B cell (primary cell): Measurements from ENCODE around the gene RBMX. TPM values are rescaled to one million over a fixed set of nuclear protein-coding genes. Genes with fewer than 3 reads are reported as not detected.

Experiments
- ATAC-seq: fragments of 200-7000 bp; cut with Tn5 transposase; one replicate; pipeline ENCODE4 v1.10.0; 2021; ENCODE audit warnings: low read depth, mild to moderate bottlenecking, moderate number of reproducible peaks, moderate library complexity
- CTCF ChIA-PET: fragments of 350-600 bp; sonication (Branson Sonifier 250); formaldehyde crosslinking; loops from one replicate; lab custom pipeline; 2021; ENCODE audit warnings: antibody characterized with exemption, inconsistent platforms; lab: Charles Lee
- POLR2A ChIA-PET: fragments of 350-600 bp; sonication (Branson Sonifier 250); formaldehyde crosslinking; loops from one replicate; lab custom pipeline; 2021; ENCODE audit warnings: antibody characterized with exemption; lab: Charles Lee
- DNase-seq: peaks from one replicate; pipeline ENCODE4 v3.0.0; 2013
- H2AFZ ChIP-seq: 2 replicates; pipeline ENCODE4 v1.6.1; 2012; ENCODE audit warnings: mild to moderate bottlenecking, low read depth, low read length; ENCODE audit not compliant: insufficient read depth, poor library complexity, severe bottlenecking
- H3K27ac ChIP-seq, 2 donors: 1 replicate in 1 of 2; 2 replicates in 1 of 2; pipeline ENCODE4 v1.5.1; 2012 to 2013; ENCODE audit warnings: low read length in 2 of 2, mild to moderate bottlenecking in 2 of 2, moderate library complexity in 1 of 2
- H3K27me3 ChIP-seq, 4 experiments: fragments of 200-600 bp in 1 of 4; sonication (generic) in 1 of 4; replicated peaks in 1 of 4; 1 replicate in 2 of 4; 2 replicates in 2 of 4; pipeline versions ENCODE4 v1.6.1 to v1.7.0; 2013 to 2016; ENCODE audit warnings: low read length in 3 of 4, mild to moderate bottlenecking in 2 of 4, mixed read lengths in 1 of 4, moderate library complexity in 1 of 4; ENCODE audit not compliant: insufficient read depth in 4 of 4, control insufficient read depth in 3 of 4; ENCODE audit errors: control extremely low read depth in 1 of 4
- H3K36me3 ChIP-seq, 2 experiments: replicated peaks in 1 of 2; 1 replicate in 1 of 2; 2 replicates in 1 of 2; pipeline versions ENCODE4 v1.6.1 to v1.7.1; 2013; ENCODE audit warnings: low read length in 1 of 2; ENCODE audit not compliant: insufficient read depth in 2 of 2, control insufficient read depth in 1 of 2; ENCODE audit errors: control extremely low read depth in 1 of 2, extremely low read depth in 1 of 2
- H3K4me1 ChIP-seq, 2 donors: fragments of 200-600 bp in 1 of 2; sonication (generic) in 1 of 2; 1 replicate in 1 of 2; 2 replicates in 1 of 2; pipeline versions ENCODE4 v1.5.1 to v1.6.1; 2013 to 2017; ENCODE audit warnings: low read length in 2 of 2; ENCODE audit not compliant: control insufficient read depth in 2 of 2, insufficient read depth in 2 of 2
- H3K4me2 ChIP-seq: replicated peaks from 2 replicates; pipeline ENCODE3; 2012; ENCODE audit warnings: mild to moderate bottlenecking, low read depth, low read length; ENCODE audit not compliant: poor library complexity, severe bottlenecking
- H3K4me3 ChIP-seq, 5 experiments: fragments of 200-600 bp in 1 of 5; sonication (generic) in 1 of 5; 1 replicate in 3 of 5; 2 replicates in 2 of 5; pipeline versions ENCODE4 v1.5.1 to v1.7.0; 2011 to 2016; ENCODE audit warnings: low read length in 4 of 5, mild to moderate bottlenecking in 4 of 5, low read depth in 2 of 5, control low read depth in 1 of 5, moderate library complexity in 1 of 5; ENCODE audit not compliant: insufficient read depth in 1 of 5; ENCODE audit errors: control extremely low read depth in 1 of 5, extremely low read depth in 1 of 5
- H3K79me2 ChIP-seq: fragments of 200-600 bp; sonication (generic); one replicate; pipeline ENCODE4 v1.6.0; 2016; ENCODE audit warnings: low read length; ENCODE audit not compliant: control insufficient read depth, insufficient read depth
- H3K9ac ChIP-seq: fragments of 200-600 bp; sonication (generic); 2 replicates; pipeline ENCODE4 v1.6.1; 2017; ENCODE audit warnings: mild to moderate bottlenecking, low read length, moderate library complexity
- H3K9me3 ChIP-seq, 3 donors: one replicate each; pipeline versions ENCODE4 v1.6.1 to v1.7.1; 2013; ENCODE audit warnings: low read length in 2 of 3; ENCODE audit not compliant: control insufficient read depth in 2 of 3, insufficient read depth in 1 of 3; ENCODE audit errors: control extremely low read depth in 1 of 3
- H4K20me1 ChIP-seq: 2 replicates; pipeline ENCODE4 v1.6.0; 2012; ENCODE audit warnings: mild to moderate bottlenecking, low read length; ENCODE audit not compliant: insufficient read depth, control insufficient read depth, poor library complexity, severe bottlenecking
- H3K27ac Mint-ChIP-seq: one replicate; pipeline ENCODE4 v1.8.0; 2021; ENCODE audit warnings: mixed read lengths
- H3K27me3 Mint-ChIP-seq: one replicate; pipeline ENCODE4 v1.8.0; 2021; ENCODE audit warnings: mixed read lengths
- H3K4me1 Mint-ChIP-seq: one replicate; pipeline ENCODE4 v1.8.0; 2021; ENCODE audit warnings: mixed read lengths
- H3K4me3 Mint-ChIP-seq: one replicate; pipeline ENCODE4 v1.8.0; 2021; ENCODE audit warnings: mixed read lengths
- H3K9me3 Mint-ChIP-seq: one replicate; pipeline ENCODE4 v1.8.0; 2022; ENCODE audit warnings: mixed read lengths; ENCODE audit not compliant: insufficient read depth
- EZH2 ChIP-seq: IDR thresholded peaks from 2 replicates; pipeline ENCODE4 v1.6.1; 2012; ENCODE audit warnings: borderline replicate concordance, low read depth, mild to moderate bottlenecking, moderate library complexity, low read length; ENCODE audit not compliant: insufficient read depth, poor library complexity, severe bottlenecking
- WGBS: methylation state at CpG from one replicate; pipeline ENCODE4 v1.1.5; 2013; ENCODE audit warnings: missing lambda C conversion rate; ENCODE audit not compliant: insufficient coverage; 5-methylcytosine and 5-hydroxymethylcytosine counted together
- intact Hi-C: fragments of 100-400 bp; cut with micrococcal nuclease; formaldehyde crosslinking; loops from one replicate; pipeline ENCODE4 v1.10.0; 2022
- polyA plus RNA-seq: library from polyadenylated mRNA; depleted of rRNA; stranded (reverse); fragments of >200 nt; gene quantifications from 2 replicates; pipeline ENCODE4 v1.2.3, GENCODE V29; 2012
- total RNA-seq, 2 donors: library from RNA; stranded (reverse); fragments of 120-200 nt in 1 of 2; gene quantifications; 1 replicate in 1 of 2; 2 replicates in 1 of 2; pipeline versions ENCODE4 v1.2.3 to v1.2.4, GENCODE V29; 2013 to 2022
- TF ChIP-seq, protein P1 (sequence below): fragments of 200-600 bp; IDR thresholded peaks from one replicate; pipeline ENCODE4 v1.8.0; 2022; ENCODE audit warnings: antibody characterized with exemption, mild to moderate bottlenecking

The RBMX gene
- total and polyA plus RNA-seq, 2 donors (not counting 1 experiment from before 2014, with no cell fraction given), result 164 to 239 TPM

DNA sequence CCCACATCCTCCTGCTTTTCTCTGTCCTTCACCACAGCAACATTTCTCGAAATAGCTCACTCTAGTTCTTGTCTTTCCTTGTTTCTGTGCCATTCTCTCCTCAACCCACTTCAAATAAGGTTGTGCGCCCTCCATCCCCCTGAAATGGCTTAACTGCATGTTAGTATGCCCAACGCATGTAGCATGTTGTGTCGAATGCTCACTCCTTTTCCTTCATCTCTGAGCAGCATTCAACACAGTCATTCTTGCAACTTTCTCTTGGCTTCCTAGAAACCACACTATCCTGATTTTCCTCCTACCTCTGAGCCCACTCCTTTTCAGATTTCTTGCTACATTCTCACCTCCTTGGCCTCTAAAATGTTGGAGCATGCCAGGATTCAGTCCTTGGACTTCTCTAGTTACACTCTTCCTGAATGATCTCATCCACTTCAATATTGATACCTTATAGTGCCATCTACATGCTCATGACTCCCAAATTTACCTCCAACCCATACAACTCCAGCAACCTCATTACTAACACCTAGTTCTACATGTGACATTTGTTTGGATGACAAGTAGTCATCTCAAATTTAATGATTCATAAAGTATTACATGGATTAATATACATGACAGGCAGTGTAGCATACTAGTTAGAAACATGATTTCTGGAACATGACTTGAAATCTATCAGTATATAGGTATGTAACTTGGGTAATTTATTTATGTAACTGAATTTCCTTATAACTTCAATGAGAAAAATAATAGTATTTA, 22.3 kb downstream of the RBMX start:
- CTCF ChIA-PET, result interaction anchor here (0.6 kb wide), 1 partner anchor 251 kb away, joined by 3 read pairs; no protein-coding TSS in a partner anchor
- ATAC-seq (no peak), DNase-seq (no peak)
- H3K9me3 Mint-ChIP-seq, result no peaks in the 10 kb centered on the region
- H3K4me3 Mint-ChIP-seq, result no peak overlapping the region
- H3K27me3 ChIP-seq, result no peaks in the 10 kb centered on the region
- intact Hi-C loops, result no loop called here
- POLR2A ChIA-PET, result no interaction called here
- peak overlapping the region in 1 of 2 donors; percentile 13 for H3K27ac ChIP-seq
- H3K4me2 ChIP-seq, result no peak overlapping the region
- no peak overlapping the region for H2AFZ ChIP-seq
- peaks cover 0 to 9% of the 10 kb centered on the region in 2 experiments for H3K36me3 ChIP-seq
- H4K20me1 ChIP-seq, result no peaks in the 10 kb centered on the region
- H3K9me3 ChIP-seq, result no peaks in the 10 kb centered on the region
- peaks cover 24% of the 10 kb centered on the region for H3K4me1 Mint-ChIP-seq
- H3K79me2 ChIP-seq, result peaks cover 5% of the 10 kb centered on the region
- no peak overlapping the region for H3K4me3 ChIP-seq
- H3K9ac ChIP-seq, result no peak overlapping the region
- WGBS, result 100% methylated on average over 4 of the region's 4 CpGs
- H3K27ac Mint-ChIP-seq, result peak overlapping the region; percentile 68
- TF ChIP-seq, protein P1, sequence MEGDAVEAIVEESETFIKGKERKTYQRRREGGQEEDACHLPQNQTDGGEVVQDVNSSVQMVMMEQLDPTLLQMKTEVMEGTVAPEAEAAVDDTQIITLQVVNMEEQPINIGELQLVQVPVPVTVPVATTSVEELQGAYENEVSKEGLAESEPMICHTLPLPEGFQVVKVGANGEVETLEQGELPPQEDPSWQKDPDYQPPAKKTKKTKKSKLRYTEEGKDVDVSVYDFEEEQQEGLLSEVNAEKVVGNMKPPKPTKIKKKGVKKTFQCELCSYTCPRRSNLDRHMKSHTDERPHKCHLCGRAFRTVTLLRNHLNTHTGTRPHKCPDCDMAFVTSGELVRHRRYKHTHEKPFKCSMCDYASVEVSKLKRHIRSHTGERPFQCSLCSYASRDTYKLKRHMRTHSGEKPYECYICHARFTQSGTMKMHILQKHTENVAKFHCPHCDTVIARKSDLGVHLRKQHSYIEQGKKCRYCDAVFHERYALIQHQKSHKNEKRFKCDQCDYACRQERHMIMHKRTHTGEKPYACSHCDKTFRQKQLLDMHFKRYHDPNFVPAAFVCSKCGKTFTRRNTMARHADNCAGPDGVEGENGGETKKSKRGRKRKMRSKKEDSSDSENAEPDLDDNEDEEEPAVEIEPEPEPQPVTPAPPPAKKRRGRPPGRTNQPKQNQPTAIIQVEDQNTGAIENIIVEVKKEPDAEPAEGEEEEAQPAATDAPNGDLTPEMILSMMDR, result no peak
- TF ChIP-seq EZH2, result no peak
- no peaks in the 10 kb centered on the region for H3K27me3 Mint-ChIP-seq
- H3K4me1 ChIP-seq, result peaks cover 5% of the 10 kb centered on the region in 2 donors

DNA sequence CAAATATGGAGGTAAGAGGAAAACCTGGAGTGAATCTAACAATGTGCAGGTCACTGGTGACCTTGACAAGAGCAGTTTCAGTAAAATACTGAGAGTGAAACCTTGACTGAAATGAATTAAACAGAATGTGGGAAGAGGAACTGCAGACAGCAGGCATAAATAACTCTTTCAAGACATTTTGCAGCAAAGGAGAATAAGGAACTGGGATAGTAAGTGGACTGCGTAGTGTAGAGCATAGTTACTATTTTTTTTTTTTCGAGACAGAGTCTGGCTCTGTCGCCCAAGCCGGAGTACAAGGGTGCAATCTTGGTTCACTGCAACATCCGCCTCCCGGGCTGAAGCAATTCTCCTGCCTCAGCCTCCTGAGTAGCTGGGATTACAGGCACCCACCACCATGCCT, 24.0 kb downstream of the RBMX start:
- Histone ChIP-seq H3K27ac (no peak overlapping the region), H3K9ac (no peak overlapping the region), H3K4me2 (no peak overlapping the region), H3K36me3 (peaks cover 0 to 4% of the 10 kb centered on the region in 2 experiments), H2AFZ (no peak overlapping the region), H4K20me1 (no peaks in the 10 kb centered on the region), H3K4me1 (peaks cover 5% of the 10 kb centered on the region in 2 donors), H3K27me3 (no peaks in the 10 kb centered on the region), H3K4me3 (no peak overlapping the region), H3K9me3 (no peaks in the 10 kb centered on the region), H3K79me2 (peaks cover 5% of the 10 kb centered on the region)
- intact Hi-C loops, result no loop called here
- CTCF ChIA-PET, result no interaction called here
- H3K4me3 Mint-ChIP-seq, result no peak overlapping the region
- H3K27me3 Mint-ChIP-seq, result no peaks in the 10 kb centered on the region
- no peaks in the 10 kb centered on the region for H3K9me3 Mint-ChIP-seq
- POLR2A ChIA-PET, result no interaction called here
- H3K4me1 Mint-ChIP-seq, result peaks cover 21% of the 10 kb centered on the region
- ATAC-seq (no peak), DNase-seq (no peak)
- TF ChIP-seq, protein P1, result no peak
- no peak for TF ChIP-seq EZH2
- 53% methylated on average over 4 of the region's 6 CpGs for WGBS
- H3K27ac Mint-ChIP-seq, result no peak overlapping the region
